GM21619 (cell line): ENCODE data around the gene RGS7.
A peak's percentile ranks its signal among the peaks of the same experiment; 100 is the strongest.
"Not testable (repeated sequence)": the region's sequence is repeated elsewhere in the genome, so short reads cannot be mapped to it uniquely, and the experiment has no call there.

ENCODE experiments used
- ATAC-seq: cut with Tn5 transposase; IDR thresholded peaks from one replicate; pipeline ENCODE4 v1.9.1; 2021; ENCODE audit not compliant: unreplicated experiment

The RGS7 gene

GRCh38 chr1:240743705-240744104 lies 613.3 kb downstream of the RGS7 start:
- ATAC-seq = no peak

GRCh38 chr1:240739754-240740153 lies 617.3 kb downstream of the RGS7 start:
- ATAC-seq = no peak

- ATAC-seq = no peak
Measured at GRCh38 chr1:240739139-240739538, 617.9 kb downstream of the RGS7 start.

DNA sequence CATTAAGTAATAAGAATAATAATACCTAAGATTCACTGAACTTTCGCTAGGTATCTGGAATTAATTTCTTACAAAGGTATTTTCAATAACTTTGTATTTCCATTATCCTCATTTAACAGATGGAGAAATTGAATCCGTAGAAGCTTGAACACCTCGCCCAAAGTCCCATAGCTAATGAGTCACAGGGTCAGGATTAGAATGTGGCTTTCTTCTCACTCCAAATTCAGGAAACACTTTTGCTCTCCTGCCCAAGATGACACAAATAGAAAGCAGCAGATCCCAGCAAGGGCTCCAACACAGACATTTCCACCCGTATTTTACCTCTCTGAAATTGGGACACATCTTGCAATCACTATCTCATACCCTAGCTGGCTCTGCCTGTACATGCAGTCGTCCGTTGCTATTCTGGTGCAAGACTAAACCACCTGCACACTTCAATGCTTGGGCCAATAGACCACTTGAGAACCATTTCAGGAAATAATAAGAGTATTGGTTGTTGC lies 619.2 kb downstream of the RGS7 start:
- no peak for ATAC-seq

- ATAC-seq = no peak
Measured at GRCh38 chr1:240737298-240737697, 619.7 kb downstream of the RGS7 start.

- not testable (repeated sequence) for ATAC-seq
Measured at GRCh38 chr1:240734705-240735104, 622.3 kb downstream of the RGS7 start.

GRCh38 chr1:240734001-240734400 lies 623.0 kb downstream of the RGS7 start:
- ATAC-seq = no peak

GRCh38 chr1:240732390-240732789 lies 624.6 kb downstream of the RGS7 start:
- ATAC-seq = peak; percentile 92
